GM18498 (cell line): ENCODE results near the gene PRRT2.
"Not testable (repeated sequence)": the region's sequence is repeated elsewhere in the genome, so short reads cannot be mapped to it uniquely, and the experiment has no call there.

Experiments
- ATAC-seq: cut with Tn5 transposase; IDR thresholded peaks from one replicate; pipeline ENCODE4 v1.9.1; 2021; ENCODE audit warnings: mild to moderate bottlenecking, moderate library complexity; ENCODE audit not compliant: unreplicated experiment

The PRRT2 gene

GRCh38 chr16:29831490-29831889, 19.5 kb downstream of the PRRT2 start:
- ATAC-seq, result no peak

- ATAC-seq, result not testable (repeated sequence)
Measured at GRCh38 chr16:29833219-29833618, 21.2 kb downstream of the PRRT2 start.

- no peak for ATAC-seq
Measured at GRCh38 chr16:29834079-29834478, 22.1 kb downstream of the PRRT2 start.

- no peak for ATAC-seq
Measured at GRCh38 chr16:29835926-29836325, 23.9 kb downstream of the PRRT2 start.

- ATAC-seq, result no peak
Measured at GRCh38 chr16:29836623-29837022, 24.6 kb downstream of the PRRT2 start.

- no peak for ATAC-seq
Measured at GRCh38 chr16:29837841-29838240, 25.8 kb downstream of the PRRT2 start.

- no peak for ATAC-seq
Measured at GRCh38 chr16:29839822-29840221, 27.8 kb downstream of the PRRT2 start.

- ATAC-seq, result no peak
Measured at GRCh38 chr16:29840240-29840639, 28.2 kb downstream of the PRRT2 start.

- ATAC-seq, result no peak
Measured at GRCh38 chr16:29841631-29842030, 29.6 kb downstream of the PRRT2 start.

- no peak for ATAC-seq
Measured at GRCh38 chr16:29842732-29843346, 30.8 kb downstream of the PRRT2 start.

GRCh38 chr16:29843931-29844330, 31.9 kb downstream of the PRRT2 start:
- ATAC-seq, result no peak

- ATAC-seq, result no peak
Measured at GRCh38 chr16:29844575-29845331, 32.8 kb downstream of the PRRT2 start.

GRCh38 chr16:29845656-29846055, 33.7 kb downstream of the PRRT2 start:
- ATAC-seq, result no peak

GRCh38 chr16:29848420-29849297, 36.7 kb downstream of the PRRT2 start:
- no peak for ATAC-seq

- no peak for ATAC-seq
Measured at GRCh38 chr16:29849505-29849904, 37.5 kb downstream of the PRRT2 start.

GRCh38 chr16:29850998-29851397, 39.0 kb downstream of the PRRT2 start:
- ATAC-seq, result no peak

GRCh38 chr16:29852654-29853053, 40.7 kb downstream of the PRRT2 start:
- no peak for ATAC-seq

GRCh38 chr16:29854520-29855100, 42.6 kb downstream of the PRRT2 start:
- no peak for ATAC-seq

- ATAC-seq, result no peak
Measured at GRCh38 chr16:29857133-29857760, 45.3 kb downstream of the PRRT2 start.

- no peak for ATAC-seq
Measured at GRCh38 chr16:29858149-29858849, 46.3 kb downstream of the PRRT2 start.
